ENCODE measurements around the gene RHOXF2B.
"Not testable (repeated sequence)": the region's sequence is repeated elsewhere in the genome, so short reads cannot be mapped to it uniquely, and the experiment has no call there.

DNA sequence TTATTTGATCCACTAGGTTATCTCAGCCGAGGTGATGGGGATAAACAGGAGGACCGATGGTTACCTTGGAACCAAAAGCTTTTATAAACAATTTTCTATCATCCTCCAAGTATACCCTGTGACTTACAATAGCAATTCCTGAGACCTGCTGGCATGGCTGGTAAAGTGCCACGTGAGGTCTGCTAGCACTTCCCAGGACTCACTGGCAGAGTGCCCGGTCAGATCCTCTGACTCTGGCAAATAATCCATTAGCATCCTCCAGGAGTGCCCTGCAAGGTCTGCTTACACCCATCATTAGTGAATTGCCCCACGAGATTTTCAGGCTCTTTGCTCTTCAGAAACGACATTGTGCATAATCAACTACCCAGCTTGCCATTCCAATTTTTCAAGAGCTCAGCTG is 37.3 kb downstream of the RHOXF2B start:
- TF ChIP-seq RAD21 (conservative IDR thresholded peaks at IDR 0.05); POLR2AphosphoS5 (IDR thresholded peaks at IDR 0.05); EZH2 (IDR thresholded peaks at IDR 0.05; ENCODE audit: borderline replicate concordance, insufficient read depth, low read length, poor library complexity, severe bottlenecking); EP300 (conservative IDR thresholded peaks at IDR 0.05; ENCODE audit: poor library complexity, severe bottlenecking): not testable (repeated sequence)
- TF ChIP-seq, protein P1, sequence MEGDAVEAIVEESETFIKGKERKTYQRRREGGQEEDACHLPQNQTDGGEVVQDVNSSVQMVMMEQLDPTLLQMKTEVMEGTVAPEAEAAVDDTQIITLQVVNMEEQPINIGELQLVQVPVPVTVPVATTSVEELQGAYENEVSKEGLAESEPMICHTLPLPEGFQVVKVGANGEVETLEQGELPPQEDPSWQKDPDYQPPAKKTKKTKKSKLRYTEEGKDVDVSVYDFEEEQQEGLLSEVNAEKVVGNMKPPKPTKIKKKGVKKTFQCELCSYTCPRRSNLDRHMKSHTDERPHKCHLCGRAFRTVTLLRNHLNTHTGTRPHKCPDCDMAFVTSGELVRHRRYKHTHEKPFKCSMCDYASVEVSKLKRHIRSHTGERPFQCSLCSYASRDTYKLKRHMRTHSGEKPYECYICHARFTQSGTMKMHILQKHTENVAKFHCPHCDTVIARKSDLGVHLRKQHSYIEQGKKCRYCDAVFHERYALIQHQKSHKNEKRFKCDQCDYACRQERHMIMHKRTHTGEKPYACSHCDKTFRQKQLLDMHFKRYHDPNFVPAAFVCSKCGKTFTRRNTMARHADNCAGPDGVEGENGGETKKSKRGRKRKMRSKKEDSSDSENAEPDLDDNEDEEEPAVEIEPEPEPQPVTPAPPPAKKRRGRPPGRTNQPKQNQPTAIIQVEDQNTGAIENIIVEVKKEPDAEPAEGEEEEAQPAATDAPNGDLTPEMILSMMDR (IDR thresholded peaks at IDR 0.05; ENCODE audit: poor library complexity, severe bottlenecking) = not testable (repeated sequence)

Measured in neural cell (in vitro differentiated cells).